Measurements from ENCODE around the gene RAD21L1. TPM values are rescaled to one million over a fixed set of nuclear protein-coding genes. Genes with fewer than 3 reads are reported as not detected.

RAD21L1 gene
- polyA plus RNA-seq, 10 donors, result 0.10 to 0.13 (median 0.11) TPM; not detected in 7

DNA sequence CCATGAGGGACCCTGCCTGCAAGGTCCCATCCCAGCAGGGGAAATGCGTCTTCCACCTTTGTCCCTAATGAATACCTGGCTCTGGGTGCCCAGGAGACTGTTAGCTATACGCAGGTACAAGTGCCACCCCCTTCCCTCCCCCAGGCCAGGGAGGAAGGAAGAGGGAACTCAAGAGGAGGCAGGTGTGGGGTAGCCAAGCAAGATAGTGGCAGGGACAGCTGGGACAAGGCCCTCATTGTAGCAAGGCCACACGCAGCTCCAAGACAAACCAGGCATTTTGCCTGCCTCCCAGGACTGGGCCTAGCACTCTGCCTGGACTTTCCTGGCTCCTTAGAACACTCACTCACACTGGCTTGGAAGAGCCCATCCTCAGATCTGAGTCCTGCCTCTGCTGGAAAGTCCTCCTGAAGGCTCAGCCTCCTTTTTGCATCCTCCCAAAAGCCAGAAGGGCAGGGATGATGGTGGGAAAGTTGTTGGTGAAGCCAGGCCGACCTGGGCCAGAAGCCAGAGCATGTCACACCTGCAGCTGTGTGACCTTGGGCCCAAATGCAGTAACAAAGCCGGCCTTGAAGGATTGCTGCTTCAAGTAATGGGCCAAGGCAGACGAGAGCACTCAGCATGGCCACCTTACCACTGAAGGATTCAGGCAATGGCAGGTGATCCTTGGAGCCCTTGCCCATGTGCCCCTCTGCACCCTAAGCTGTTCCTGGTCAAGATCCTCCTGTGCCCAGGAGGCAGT is 68.0 kb downstream of the RAD21L1 start:
- no peak for DNase-seq

DNA sequence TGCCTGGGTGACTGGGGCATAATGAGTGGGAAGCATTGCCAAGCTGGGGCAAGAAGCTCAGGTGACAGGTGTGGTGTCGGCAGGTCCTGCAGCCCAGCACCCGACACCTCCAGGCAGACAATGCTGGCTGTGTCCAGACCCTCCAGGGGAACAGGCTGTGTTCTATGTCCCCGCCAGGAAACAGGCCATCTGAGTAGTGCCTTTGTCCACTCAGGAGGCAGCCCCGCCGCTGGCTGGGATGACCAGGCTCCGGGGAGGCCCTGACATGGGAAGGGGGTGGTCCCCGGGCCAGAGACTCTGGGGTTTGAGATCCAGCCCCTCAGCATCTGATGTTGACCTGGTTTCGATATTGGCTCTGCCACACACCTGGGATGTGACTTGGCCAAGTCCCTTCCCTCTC is 68.7 kb downstream of the RAD21L1 start:
- DNase-seq, result no peak

DNA sequence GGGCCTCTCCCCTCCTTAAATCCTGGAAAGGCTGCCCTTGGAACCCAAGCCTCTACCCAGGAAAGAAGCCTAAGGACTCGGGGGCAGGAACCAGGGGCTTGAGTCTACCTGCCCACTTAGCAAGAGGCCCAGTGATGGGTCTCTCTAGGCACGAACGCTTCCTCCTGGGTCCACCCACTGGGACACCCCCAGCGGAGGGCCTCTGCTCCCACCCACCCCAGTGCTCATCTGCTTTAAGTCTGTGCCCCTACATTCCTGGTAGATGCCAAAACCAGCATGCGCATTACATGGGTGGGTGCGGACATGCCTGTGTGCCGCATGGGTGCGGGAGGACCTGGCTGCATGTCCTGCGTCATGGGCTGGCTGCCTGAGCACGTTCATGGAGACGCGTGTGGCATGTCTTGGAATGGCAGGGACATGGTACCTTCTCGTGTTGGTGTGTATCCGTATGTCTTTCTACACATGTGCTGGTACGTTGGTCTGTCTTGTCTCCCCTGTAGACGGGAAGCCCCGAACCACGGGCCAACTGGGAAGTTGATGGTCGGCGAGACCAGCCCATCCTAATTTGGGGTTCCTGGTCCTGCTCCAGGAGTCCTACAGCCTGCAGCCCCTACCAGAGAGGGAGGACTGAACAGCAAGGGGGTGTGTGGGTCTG is 69.6 kb downstream of the RAD21L1 start:
- DNase-seq, result no peak

DNA sequence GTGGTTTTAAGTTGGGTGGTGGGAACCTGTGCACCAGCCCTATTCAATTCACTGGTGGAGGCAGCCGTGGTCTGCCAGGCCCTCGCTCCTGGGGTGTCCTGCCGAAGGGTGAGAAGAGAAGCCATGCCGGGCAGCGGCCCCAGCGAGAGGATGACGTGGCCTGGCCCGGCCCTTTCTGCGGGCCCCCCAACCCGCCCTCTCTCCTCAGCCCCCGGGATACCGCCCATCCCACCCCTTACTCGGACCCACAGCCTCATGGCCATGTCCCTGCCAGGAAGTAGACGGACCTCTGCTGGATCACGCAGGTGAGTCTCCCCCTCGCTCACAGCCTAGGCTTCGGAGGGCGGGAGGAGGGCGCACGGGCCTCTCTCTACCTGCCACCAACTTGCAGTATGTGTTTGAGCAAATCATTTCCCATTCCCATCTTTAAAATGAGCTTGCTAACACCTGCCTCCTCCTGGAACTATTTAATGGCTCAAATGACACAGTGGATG is 70.3 kb downstream of the RAD21L1 start:
- no peak for DNase-seq

DNA sequence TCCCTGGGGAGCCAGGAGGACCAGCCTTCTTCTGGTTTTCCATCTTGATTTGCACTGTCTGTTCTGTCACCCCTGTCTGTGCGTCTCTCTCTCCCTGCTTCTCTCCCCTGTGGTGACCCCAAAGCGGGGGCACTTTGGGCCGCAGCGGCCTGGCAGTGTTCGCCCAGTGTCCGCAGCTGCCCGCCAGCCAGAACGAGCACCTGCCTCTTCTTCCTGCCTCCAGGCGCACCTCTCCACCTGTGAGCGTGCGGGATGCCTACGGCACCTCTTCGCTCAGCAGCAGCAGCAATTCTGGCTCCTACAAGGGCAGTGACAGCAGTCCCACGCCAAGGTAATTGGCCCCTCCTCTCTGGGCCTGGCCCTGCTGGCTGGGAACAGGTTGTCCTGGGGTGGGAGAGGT is 71.1 kb downstream of the RAD21L1 start:
- no peak for DNase-seq

DNA sequence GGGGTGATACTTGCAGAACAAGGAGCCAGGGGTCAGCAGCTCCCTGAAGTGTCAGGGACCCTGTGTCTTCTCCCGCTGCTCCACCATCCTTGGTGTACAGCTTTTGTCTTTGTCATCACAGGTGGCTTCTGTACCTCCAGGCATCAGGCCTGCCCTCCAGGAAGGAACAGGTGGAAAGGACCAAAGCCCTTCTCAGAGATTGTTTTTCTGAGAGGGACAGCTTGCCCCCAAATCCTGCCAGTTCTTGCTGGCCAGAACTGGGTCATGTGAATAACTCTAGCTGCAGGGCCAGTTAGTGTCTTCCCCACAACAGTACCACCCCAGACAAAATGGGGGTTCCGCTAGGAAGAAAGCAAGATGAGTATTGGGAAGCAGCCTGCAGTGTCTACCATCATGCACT is 71.6 kb downstream of the RAD21L1 start:
- DNase-seq, result no peak

DNA sequence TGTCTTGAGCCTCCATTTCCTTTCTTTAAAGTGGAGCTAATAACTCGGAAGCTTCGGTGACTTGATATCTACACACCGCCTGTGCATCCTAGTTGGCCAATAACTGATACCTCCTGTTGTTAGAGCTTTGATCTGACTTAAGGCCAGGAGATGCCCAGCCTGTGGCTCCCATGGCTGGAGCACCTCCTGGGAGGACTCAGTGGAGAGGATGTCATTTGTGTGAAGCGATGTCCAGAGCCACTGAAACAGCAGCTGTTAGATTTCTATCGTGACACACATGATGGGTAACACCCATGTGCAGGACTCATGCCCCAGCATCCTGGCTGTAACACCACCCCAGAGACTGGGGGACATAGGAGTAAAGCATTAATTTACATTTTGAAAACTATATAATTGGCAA is 72.3 kb downstream of the RAD21L1 start:
- DNase-seq, result no peak

DNA sequence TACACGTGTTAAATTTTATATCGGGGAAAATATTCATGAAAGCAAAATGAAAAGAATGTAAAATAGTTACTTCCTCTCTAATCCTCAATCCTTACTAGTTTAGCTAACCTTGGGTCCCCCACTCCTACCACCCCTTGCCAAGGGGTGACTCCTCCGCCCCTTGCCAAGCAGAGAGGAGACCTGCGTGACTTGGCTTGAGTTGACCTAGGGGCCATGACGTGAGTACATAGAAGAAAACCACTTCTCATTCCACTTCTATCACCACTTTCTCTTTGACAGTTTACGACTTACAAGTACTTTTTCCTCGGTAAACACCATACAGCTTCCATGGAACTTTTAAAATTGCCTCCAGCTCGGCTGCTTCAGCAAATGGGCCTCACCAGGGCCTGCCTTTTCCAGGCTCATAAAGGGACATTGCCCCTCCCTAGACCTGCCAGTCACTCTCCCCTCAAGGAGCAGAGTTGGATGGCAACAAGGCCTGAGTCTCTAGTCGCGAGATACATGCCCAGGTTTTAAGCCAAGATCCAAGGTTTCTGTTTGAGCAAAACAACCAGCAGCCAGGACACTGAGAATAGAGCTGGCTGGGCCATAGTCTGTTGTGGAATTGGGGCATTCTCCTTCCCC is 73.2 kb downstream of the RAD21L1 start:
- no peak for DNase-seq

DNA sequence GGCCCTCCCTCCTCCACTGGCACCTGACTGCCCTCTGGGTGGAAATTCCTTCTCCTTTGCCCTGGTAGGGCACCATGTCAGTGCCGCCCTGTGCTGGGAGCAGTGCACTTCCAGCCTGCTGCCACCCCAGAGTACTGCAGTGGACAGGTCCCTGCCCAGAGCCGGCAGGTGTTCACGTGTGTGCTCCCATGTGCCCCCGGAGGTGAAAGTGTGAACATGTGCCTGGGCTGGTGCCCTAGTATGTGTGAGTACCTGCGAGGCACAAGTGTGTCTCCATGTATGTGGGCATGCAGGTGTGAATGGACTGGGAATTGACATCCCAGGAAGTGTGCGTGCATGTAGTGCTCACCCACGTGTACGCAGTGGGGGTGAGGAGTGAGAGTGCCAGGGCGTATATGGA is 73.7 kb downstream of the RAD21L1 start:
- DNase-seq, result no peak

DNA sequence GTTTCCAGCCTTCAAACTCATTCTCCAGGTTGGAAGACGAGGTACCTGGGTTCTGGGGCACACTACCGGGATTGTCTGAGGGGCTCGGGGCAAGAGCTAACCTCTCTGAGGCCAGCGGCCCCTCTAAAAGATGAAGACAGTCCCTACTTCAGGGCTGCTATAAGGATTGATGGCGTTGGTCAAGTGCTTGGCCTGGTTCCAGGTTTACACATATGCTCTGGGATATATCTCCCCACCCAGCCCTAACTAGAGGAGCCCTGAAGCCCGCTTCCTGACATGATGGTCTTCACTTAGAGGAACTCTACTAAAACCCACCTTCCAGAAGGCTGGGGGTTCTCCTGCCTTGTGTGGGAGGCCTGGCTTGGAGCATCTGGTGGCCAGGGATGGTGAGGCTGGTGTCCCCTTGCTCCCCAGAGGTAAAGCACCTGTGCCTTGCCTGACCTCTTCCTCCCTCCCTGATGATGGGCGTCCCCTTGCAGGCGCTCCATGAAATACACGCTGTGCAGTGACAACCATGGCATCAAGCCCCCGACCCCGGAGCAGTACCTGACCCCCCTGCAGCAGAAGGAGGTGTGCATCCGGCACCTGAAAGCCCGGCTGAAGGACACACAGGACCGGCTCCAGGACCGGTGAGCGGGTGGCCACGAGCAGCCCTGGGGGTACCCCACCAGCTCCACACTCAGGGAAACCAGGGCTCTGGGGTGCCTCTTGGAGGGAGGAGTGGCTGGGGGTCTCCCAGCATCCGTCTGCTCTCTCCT is 74.4 kb downstream of the RAD21L1 start:
- no peak for DNase-seq

DNA sequence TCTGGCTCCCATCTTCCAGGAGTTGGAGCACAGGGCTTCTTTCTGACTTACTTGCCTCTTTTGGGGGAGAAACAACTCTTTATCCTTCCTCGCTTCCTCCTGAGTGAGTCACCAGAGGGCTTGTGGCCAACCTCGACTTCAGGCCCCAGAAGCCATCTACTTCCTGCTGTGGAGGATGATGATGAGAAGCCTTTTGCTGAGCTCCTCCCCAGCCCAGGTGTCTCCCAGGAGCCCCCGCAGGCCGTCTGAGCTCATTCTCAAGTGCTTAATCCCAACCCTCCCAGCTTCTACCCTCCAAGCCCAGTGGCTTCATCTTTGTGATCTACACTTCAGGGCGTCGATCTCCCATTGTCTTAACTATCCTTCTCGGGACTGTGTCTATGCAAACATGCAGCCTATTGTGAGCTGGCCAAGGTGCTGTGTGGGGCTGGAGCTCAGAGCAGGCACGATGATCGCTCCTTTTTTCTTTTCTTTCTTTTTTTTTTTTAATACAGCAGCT is 75.2 kb downstream of the RAD21L1 start:
- DNase-seq, result peak in 2 of 3 donors; percentile 17 to 24

DNA sequence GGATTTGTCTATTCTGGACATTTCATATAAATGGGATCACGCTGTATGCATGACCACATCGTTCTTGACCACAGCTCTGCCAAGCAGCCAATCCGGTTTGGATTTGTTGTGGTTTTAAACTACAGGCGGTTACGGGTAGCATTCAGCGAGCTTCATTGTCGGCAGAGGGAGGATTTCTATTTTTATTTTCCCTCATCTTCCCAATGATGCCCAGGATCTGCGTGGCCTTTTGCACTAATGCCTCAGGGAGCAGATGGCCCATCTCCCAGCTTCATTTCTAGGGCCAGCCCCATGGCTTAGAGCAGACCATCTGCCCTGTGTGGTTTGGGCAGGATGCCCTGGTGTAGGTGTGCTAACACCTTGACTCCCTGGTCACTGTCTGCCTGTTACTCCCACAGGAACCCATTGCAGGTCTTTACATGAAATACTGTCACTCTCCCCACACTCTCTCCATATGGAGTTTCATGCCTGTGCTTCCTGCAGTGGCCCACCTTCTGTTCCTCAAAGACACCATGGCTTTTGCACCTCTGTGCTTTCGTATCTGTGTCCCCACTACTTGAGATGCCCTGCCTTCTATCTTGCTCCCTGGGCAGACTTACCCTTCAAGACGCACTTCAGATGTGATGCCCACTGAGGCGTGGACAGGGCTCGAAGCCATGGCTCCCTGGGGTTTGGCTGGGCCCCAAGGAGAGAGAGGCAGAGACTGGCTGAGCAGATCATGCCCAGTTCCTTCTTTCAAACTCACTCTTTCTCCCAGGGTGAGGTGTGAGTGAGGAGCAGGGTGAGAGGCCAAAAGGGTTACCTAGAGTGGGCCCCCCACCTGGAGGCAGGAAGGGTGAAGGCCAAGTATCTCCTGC is 77.1 kb downstream of the RAD21L1 start:
- DNase-seq, result no peak

DNA sequence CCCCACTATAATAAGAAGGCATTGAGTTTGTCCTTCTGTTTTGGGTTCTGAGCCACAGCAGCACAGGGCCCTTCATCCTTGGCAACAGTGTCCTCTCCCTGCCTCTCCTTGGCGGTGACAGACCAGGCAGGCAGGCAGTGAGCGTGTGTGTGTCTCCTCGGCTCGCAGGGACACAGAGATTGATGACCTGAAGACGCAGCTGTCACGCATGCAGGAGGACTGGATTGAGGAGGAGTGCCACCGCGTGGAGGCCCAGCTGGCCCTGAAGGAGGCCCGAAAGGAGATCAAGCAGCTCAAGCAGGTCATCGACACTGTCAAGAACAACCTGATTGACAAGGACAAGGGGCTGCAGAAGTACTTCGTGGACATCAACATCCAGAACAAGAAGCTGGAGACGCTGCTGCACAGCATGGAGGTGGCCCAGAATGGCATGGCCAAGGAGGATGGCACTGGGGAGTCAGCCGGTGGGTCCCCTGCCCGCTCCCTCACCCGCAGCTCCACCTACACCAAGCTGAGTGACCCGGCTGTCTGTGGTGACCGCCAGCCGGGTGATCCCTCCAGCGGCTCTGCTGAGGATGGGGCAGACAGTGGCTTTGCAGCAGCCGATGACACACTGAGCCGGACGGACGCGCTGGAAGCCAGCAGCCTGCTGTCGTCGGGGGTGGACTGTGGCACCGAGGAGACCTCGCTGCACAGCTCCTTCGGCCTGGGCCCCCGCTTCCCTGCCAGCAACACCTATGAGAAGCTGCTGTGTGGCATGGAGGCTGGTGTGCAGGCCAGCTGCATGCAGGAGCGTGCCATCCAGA is 79.1 kb downstream of the RAD21L1 start:
- no peak for DNase-seq

Other genes with a start within 250 kb of the RAD21L1 start
- gene RSPO4, start 223.7 kb upstream of the RAD21L1 start, polyA plus RNA-seq (ENCODE audit: insufficient read length in 10 of 10), result under 1 TPM in 8 of 10 donors, not detected in 2; 0.11 to 0.95 (median 0.21) TPM
- 100 to 1,000 TPM in 5 of 10 donors, 10 to 100 TPM in 5; 78.2 to 123 (median 98.1) TPM for gene PSMF1, start 107.4 kb upstream of the RAD21L1 start, polyA plus RNA-seq (ENCODE audit: insufficient read length in 10 of 10)
- gene TMEM74B, start 41.1 kb upstream of the RAD21L1 start, polyA plus RNA-seq (ENCODE audit: insufficient read length in 10 of 10), result 1 to 10 TPM; 2.0 to 5.0 (median 3.3) TPM
- under 1 TPM; 0.27 to 0.86 (median 0.49) TPM for gene C20orf202, start 22.6 kb upstream of the RAD21L1 start, polyA plus RNA-seq (ENCODE audit: insufficient read length in 10 of 10)
- gene SNPH, start 40.2 kb downstream of the RAD21L1 start, polyA plus RNA-seq (ENCODE audit: insufficient read length in 10 of 10), result 1 to 10 TPM; 4.5 to 9.6 (median 5.6) TPM
- gene SDCBP2, start 103.1 kb downstream of the RAD21L1 start, polyA plus RNA-seq (ENCODE audit: insufficient read length in 10 of 10), result 1 to 10 TPM in 9 of 10 donors, under 1 TPM in 1; 0.83 to 2.7 (median 1.8) TPM
- 100 to 1,000 TPM; 250 to 317 (median 277) TPM for gene FKBP1A, start 167.0 kb downstream of the RAD21L1 start, polyA plus RNA-seq (ENCODE audit: insufficient read length in 10 of 10)
- gene NSFL1C, start 240.8 kb downstream of the RAD21L1 start, polyA plus RNA-seq (ENCODE audit: insufficient read length in 10 of 10), result 10 to 100 TPM; 60.6 to 77.7 (median 65.6) TPM

Measured in muscle of back (tissue), 11 donors.